B cell (primary cell): ENCODE data around the gene MUC3A. TPM values are rescaled to one million over a fixed set of nuclear protein-coding genes. Genes with fewer than 3 reads are reported as not detected.

Experiments used
- ATAC-seq: fragments of 200-7000 bp; cut with Tn5 transposase; one replicate; pipeline ENCODE4 v1.10.0; 2021; ENCODE audit warnings: low read depth, mild to moderate bottlenecking, moderate number of reproducible peaks, moderate library complexity
- CTCF ChIA-PET: fragments of 350-600 bp; sonication (Branson Sonifier 250); formaldehyde crosslinking; loops from one replicate; lab custom pipeline; 2021; ENCODE audit warnings: antibody characterized with exemption, inconsistent platforms; lab: Charles Lee
- POLR2A ChIA-PET: fragments of 350-600 bp; sonication (Branson Sonifier 250); formaldehyde crosslinking; loops from one replicate; lab custom pipeline; 2021; ENCODE audit warnings: antibody characterized with exemption; lab: Charles Lee
- DNase-seq: peaks from one replicate; pipeline ENCODE4 v3.0.0; 2013
- H2AFZ ChIP-seq: 2 replicates; pipeline ENCODE4 v1.6.1; 2012; ENCODE audit warnings: mild to moderate bottlenecking, low read depth, low read length; ENCODE audit not compliant: insufficient read depth, poor library complexity, severe bottlenecking
- H3K27ac ChIP-seq, 2 donors: 1 replicate in 1 of 2; 2 replicates in 1 of 2; pipeline ENCODE4 v1.5.1; 2012 to 2013; ENCODE audit warnings: low read length in 2 of 2, mild to moderate bottlenecking in 2 of 2, moderate library complexity in 1 of 2
- H3K27me3 ChIP-seq, 4 experiments: fragments of 200-600 bp in 1 of 4; sonication (generic) in 1 of 4; replicated peaks in 1 of 4; 1 replicate in 2 of 4; 2 replicates in 2 of 4; pipeline versions ENCODE4 v1.6.1 to v1.7.0; 2013 to 2016; ENCODE audit warnings: low read length in 3 of 4, mild to moderate bottlenecking in 2 of 4, mixed read lengths in 1 of 4, moderate library complexity in 1 of 4; ENCODE audit not compliant: insufficient read depth in 4 of 4, control insufficient read depth in 3 of 4; ENCODE audit errors: control extremely low read depth in 1 of 4
- H3K36me3 ChIP-seq, 2 experiments: replicated peaks in 1 of 2; 1 replicate in 1 of 2; 2 replicates in 1 of 2; pipeline versions ENCODE4 v1.6.1 to v1.7.1; 2013; ENCODE audit warnings: low read length in 1 of 2; ENCODE audit not compliant: insufficient read depth in 2 of 2, control insufficient read depth in 1 of 2; ENCODE audit errors: control extremely low read depth in 1 of 2, extremely low read depth in 1 of 2
- H3K4me1 ChIP-seq, 2 donors: fragments of 200-600 bp in 1 of 2; sonication (generic) in 1 of 2; 1 replicate in 1 of 2; 2 replicates in 1 of 2; pipeline versions ENCODE4 v1.5.1 to v1.6.1; 2013 to 2017; ENCODE audit warnings: low read length in 2 of 2; ENCODE audit not compliant: control insufficient read depth in 2 of 2, insufficient read depth in 2 of 2
- H3K4me2 ChIP-seq: replicated peaks from 2 replicates; pipeline ENCODE3; 2012; ENCODE audit warnings: mild to moderate bottlenecking, low read depth, low read length; ENCODE audit not compliant: poor library complexity, severe bottlenecking
- H3K4me3 ChIP-seq, 5 experiments: fragments of 200-600 bp in 1 of 5; sonication (generic) in 1 of 5; 1 replicate in 3 of 5; 2 replicates in 2 of 5; pipeline versions ENCODE4 v1.5.1 to v1.7.0; 2011 to 2016; ENCODE audit warnings: low read length in 4 of 5, mild to moderate bottlenecking in 4 of 5, low read depth in 2 of 5, control low read depth in 1 of 5, moderate library complexity in 1 of 5; ENCODE audit not compliant: insufficient read depth in 1 of 5; ENCODE audit errors: control extremely low read depth in 1 of 5, extremely low read depth in 1 of 5
- H3K79me2 ChIP-seq: fragments of 200-600 bp; sonication (generic); one replicate; pipeline ENCODE4 v1.6.0; 2016; ENCODE audit warnings: low read length; ENCODE audit not compliant: control insufficient read depth, insufficient read depth
- H3K9ac ChIP-seq: fragments of 200-600 bp; sonication (generic); 2 replicates; pipeline ENCODE4 v1.6.1; 2017; ENCODE audit warnings: mild to moderate bottlenecking, low read length, moderate library complexity
- H3K9me3 ChIP-seq, 3 donors: one replicate each; pipeline versions ENCODE4 v1.6.1 to v1.7.1; 2013; ENCODE audit warnings: low read length in 2 of 3; ENCODE audit not compliant: control insufficient read depth in 2 of 3, insufficient read depth in 1 of 3; ENCODE audit errors: control extremely low read depth in 1 of 3
- H4K20me1 ChIP-seq: 2 replicates; pipeline ENCODE4 v1.6.0; 2012; ENCODE audit warnings: mild to moderate bottlenecking, low read length; ENCODE audit not compliant: insufficient read depth, control insufficient read depth, poor library complexity, severe bottlenecking
- H3K27ac Mint-ChIP-seq: one replicate; pipeline ENCODE4 v1.8.0; 2021; ENCODE audit warnings: mixed read lengths
- H3K27me3 Mint-ChIP-seq: one replicate; pipeline ENCODE4 v1.8.0; 2021; ENCODE audit warnings: mixed read lengths
- H3K4me1 Mint-ChIP-seq: one replicate; pipeline ENCODE4 v1.8.0; 2021; ENCODE audit warnings: mixed read lengths
- H3K4me3 Mint-ChIP-seq: one replicate; pipeline ENCODE4 v1.8.0; 2021; ENCODE audit warnings: mixed read lengths
- H3K9me3 Mint-ChIP-seq: one replicate; pipeline ENCODE4 v1.8.0; 2022; ENCODE audit warnings: mixed read lengths; ENCODE audit not compliant: insufficient read depth
- CTCF ChIP-seq: fragments of 200-600 bp; IDR thresholded peaks from one replicate; pipeline ENCODE4 v1.8.0; 2022; ENCODE audit warnings: antibody characterized with exemption, mild to moderate bottlenecking
- EZH2 ChIP-seq: IDR thresholded peaks from 2 replicates; pipeline ENCODE4 v1.6.1; 2012; ENCODE audit warnings: borderline replicate concordance, low read depth, mild to moderate bottlenecking, moderate library complexity, low read length; ENCODE audit not compliant: insufficient read depth, poor library complexity, severe bottlenecking
- WGBS: methylation state at CpG from one replicate; pipeline ENCODE4 v1.1.5; 2013; ENCODE audit warnings: missing lambda C conversion rate; ENCODE audit not compliant: insufficient coverage; 5-methylcytosine and 5-hydroxymethylcytosine counted together
- intact Hi-C: fragments of 100-400 bp; cut with micrococcal nuclease; formaldehyde crosslinking; loops from one replicate; pipeline ENCODE4 v1.10.0; 2022
- polyA plus RNA-seq: library from polyadenylated mRNA; depleted of rRNA; stranded (reverse); fragments of >200 nt; gene quantifications from 2 replicates; pipeline ENCODE4 v1.2.3, GENCODE V29; 2012
- total RNA-seq, 2 donors: library from RNA; stranded (reverse); fragments of 120-200 nt in 1 of 2; gene quantifications; 1 replicate in 1 of 2; 2 replicates in 1 of 2; pipeline versions ENCODE4 v1.2.3 to v1.2.4, GENCODE V29; 2013 to 2022

The MUC3A gene
- total and polyA plus RNA-seq, 2 donors (not counting 1 experiment from before 2014, with no cell fraction given): not detected

- Histone ChIP-seq H3K4me1 (no peaks in the 10 kb centered on the region), H3K79me2 (no peaks in the 10 kb centered on the region), H3K9me3 (peaks cover 0 to 22% (median 2%) of the 10 kb centered on the region in 3 donors), H3K9ac (no peak overlapping the region), H3K4me3 (no peak overlapping the region), H3K27me3 (peaks cover 0 to 47% (median 11%) of the 10 kb centered on the region in 4 experiments), H3K4me2 (no peak overlapping the region), H2AFZ (no peak overlapping the region), H3K36me3 (no peaks in the 10 kb centered on the region), H4K20me1 (no peaks in the 10 kb centered on the region), H3K27ac (no peak overlapping the region)
- ChIA-PET POLR2A (no interaction called here), CTCF (no interaction called here)
- ATAC-seq: no peak
- intact Hi-C loops: no loop called here
- no peak for DNase-seq
- TF ChIP-seq EZH2 (no peak), CTCF (no peak)
- Mint-ChIP-seq H3K27ac (no peak overlapping the region), H3K4me3 (no peak overlapping the region), H3K4me1 (no peaks in the 10 kb centered on the region), H3K9me3 (no peaks in the 10 kb centered on the region), H3K27me3 (peaks cover 32% of the 10 kb centered on the region)
- WGBS: 96% methylated on average over 3 of the region's 5 CpGs
Measured at GRCh38 chr7:100947792-100948191, 1.5 kb upstream of the MUC3A start.

GRCh38 chr7:100949933-100950443 lies 654 bp downstream of the MUC3A start:
- Histone ChIP-seq H3K27ac (no peak overlapping the region), H4K20me1 (no peaks in the 10 kb centered on the region), H3K4me3 (no peak overlapping the region), H2AFZ (no peak overlapping the region), H3K27me3 (peaks cover 0 to 52% (median 11%) of the 10 kb centered on the region in 4 experiments), H3K9ac (no peak overlapping the region), H3K79me2 (no peaks in the 10 kb centered on the region), H3K9me3 (peaks cover 0 to 15% (median 0%) of the 10 kb centered on the region in 3 donors), H3K4me2 (no peak overlapping the region), H3K36me3 (no peaks in the 10 kb centered on the region), H3K4me1 (no peaks in the 10 kb centered on the region)
- Mint-ChIP-seq H3K4me3 (no peak overlapping the region), H3K27ac (no peak overlapping the region), H3K27me3 (peaks cover 27% of the 10 kb centered on the region), H3K4me1 (no peaks in the 10 kb centered on the region), H3K9me3 (no peaks in the 10 kb centered on the region)
- ChIA-PET POLR2A (no interaction called here), CTCF (interaction anchor here (1.1 kb wide), 1 partner anchor 8 kb away, joined by 3 read pairs; no protein-coding TSS in a partner anchor)
- 48% methylated on average over 14 of the region's 15 CpGs for WGBS
- intact Hi-C loops: no loop called here
- no peak for ATAC-seq
- DNase-seq: no peak
- TF ChIP-seq EZH2: no peak
- no peak for TF ChIP-seq CTCF
